ENCODE measurements around the gene TMCC3.
A peak's percentile ranks its signal among the peaks of the same experiment; 100 is the strongest.

The TMCC3 gene

DNA sequence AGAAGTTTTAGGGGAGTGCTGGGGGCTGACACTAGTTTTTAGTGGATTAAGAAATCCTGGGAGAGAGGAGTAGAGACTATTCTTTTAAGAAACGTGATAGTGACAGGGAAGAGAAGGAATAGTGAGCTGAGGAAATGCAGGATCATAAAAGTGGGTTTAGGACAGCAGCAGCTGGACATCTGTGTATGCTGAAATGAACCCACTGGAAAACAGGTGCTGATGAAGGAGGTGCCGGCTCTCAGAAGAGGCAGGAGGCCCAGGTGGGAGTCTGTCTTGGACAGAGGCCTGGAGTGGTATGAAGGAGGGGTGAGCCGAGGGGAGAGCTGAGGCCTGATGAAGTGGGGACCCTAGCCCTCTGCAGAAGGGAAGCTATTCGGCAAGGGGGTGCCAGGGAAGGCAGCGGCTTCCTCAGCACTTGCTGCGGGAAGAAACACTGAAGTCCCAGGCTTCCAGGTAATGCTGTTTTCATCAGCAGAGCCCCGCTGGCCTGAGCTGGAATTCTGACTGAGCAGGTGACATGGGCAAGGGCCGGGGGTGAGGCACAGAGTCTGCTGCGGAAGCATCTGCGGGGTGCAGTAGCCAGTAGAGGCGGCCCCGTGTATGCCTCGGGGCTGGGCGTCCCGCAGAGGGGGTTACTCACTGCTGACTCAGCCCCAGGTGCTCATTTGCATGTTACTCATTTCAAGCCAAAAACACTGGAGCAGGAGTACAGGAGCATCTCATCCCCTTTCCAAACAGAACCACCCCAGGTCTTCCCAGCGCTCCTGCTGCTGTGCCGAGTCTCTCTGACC lies 89.7 kb downstream of the TMCC3 start (continued):
- TF ChIP-seq ZNF311 (tag by site-specific recombination; IDR thresholded peaks at IDR 0.05; ENCODE audit: borderline replicate concordance) (no peak), GLIS1 (tag by site-specific recombination; IDR thresholded peaks at IDR 0.05) (peak; percentile 24; the same call in 1 of the 2 replicates), ZNF561 (tag by site-specific recombination; IDR thresholded peaks at IDR 0.05; ENCODE audit: borderline replicate concordance) (no peak), KLF9 (tag by site-specific recombination; IDR thresholded peaks at IDR 0.05; ENCODE audit: low read depth) (peak; percentile 43; the same call in 1 of the 2 replicates), OSR2 (tag by site-specific recombination; IDR thresholded peaks at IDR 0.05) (peak; percentile 95), SP3 (tag by site-specific recombination; IDR thresholded peaks at IDR 0.05) (no peak), ZNF660 (tag by site-specific recombination; IDR thresholded peaks at IDR 0.05) (peak; percentile 83; the same call in 1 of the 2 replicates), ZFP37 (tag by site-specific recombination; IDR thresholded peaks at IDR 0.05) (0 out of 2 replicates have a peak, but pooled peaks have one; percentile 39), ZIC2 (tag by site-specific recombination; IDR thresholded peaks at IDR 0.05) (peak; percentile 85), KLF1 (tag by site-specific recombination; IDR thresholded peaks at IDR 0.05) (peak; percentile 80), ZNF610 (tag by site-specific recombination; IDR thresholded peaks at IDR 0.05; ENCODE audit: borderline replicate concordance) (no peak), ZSCAN30 (tag by site-specific recombination; IDR thresholded peaks at IDR 0.05) (0 out of 2 replicates have a peak, but pooled peaks have one; percentile 35), ZNF768 (tag by site-specific recombination; IDR thresholded peaks at IDR 0.05) (no peak), ZNF600 (tag by site-specific recombination; IDR thresholded peaks at IDR 0.05) (peak; percentile 53), ZNF394 (tag by site-specific recombination; IDR thresholded peaks at IDR 0.05; ENCODE audit: borderline replicate concordance) (peak; percentile 36; the same call in 1 of the 2 replicates), ZBTB8A (tag by site-specific recombination; IDR thresholded peaks at IDR 0.05) (no peak), ZEB2 (tag by site-specific recombination; IDR thresholded peaks at IDR 0.05) (peak; percentile 56; the same call in 1 of the 2 replicates), SP7 (tag by site-specific recombination; IDR thresholded peaks at IDR 0.05) (peak; percentile 87), ZNF155 (tag by site-specific recombination; IDR thresholded peaks at IDR 0.05) (no peak)
- TF ChIP-seq, protein P1, sequence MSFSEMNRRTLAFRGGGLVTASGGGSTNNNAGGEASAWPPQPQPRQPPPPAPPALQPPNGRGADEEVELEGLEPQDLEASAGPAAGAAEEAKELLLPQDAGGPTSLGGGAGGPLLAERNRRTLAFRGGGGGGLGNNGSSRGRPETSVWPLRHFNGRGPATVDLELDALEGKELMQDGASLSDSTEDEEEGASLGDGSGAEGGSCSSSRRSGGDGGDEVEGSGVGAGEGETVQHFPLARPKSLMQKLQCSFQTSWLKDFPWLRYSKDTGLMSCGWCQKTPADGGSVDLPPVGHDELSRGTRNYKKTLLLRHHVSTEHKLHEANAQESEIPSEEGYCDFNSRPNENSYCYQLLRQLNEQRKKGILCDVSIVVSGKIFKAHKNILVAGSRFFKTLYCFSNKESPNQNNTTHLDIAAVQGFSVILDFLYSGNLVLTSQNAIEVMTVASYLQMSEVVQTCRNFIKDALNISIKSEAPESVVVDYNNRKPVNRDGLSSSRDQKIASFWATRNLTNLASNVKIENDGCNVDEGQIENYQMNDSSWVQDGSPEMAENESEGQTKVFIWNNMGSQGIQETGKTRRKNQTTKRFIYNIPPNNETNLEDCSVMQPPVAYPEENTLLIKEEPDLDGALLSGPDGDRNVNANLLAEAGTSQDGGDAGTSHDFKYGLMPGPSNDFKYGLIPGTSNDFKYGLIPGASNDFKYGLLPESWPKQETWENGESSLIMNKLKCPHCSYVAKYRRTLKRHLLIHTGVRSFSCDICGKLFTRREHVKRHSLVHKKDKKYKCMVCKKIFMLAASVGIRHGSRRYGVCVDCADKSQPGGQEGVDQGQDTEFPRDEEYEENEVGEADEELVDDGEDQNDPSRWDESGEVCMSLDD (tag by site-specific recombination; IDR thresholded peaks at IDR 0.05) = 0 out of 2 replicates have a peak, but pooled peaks have one; percentile 29
- TF ChIP-seq, protein P2, sequence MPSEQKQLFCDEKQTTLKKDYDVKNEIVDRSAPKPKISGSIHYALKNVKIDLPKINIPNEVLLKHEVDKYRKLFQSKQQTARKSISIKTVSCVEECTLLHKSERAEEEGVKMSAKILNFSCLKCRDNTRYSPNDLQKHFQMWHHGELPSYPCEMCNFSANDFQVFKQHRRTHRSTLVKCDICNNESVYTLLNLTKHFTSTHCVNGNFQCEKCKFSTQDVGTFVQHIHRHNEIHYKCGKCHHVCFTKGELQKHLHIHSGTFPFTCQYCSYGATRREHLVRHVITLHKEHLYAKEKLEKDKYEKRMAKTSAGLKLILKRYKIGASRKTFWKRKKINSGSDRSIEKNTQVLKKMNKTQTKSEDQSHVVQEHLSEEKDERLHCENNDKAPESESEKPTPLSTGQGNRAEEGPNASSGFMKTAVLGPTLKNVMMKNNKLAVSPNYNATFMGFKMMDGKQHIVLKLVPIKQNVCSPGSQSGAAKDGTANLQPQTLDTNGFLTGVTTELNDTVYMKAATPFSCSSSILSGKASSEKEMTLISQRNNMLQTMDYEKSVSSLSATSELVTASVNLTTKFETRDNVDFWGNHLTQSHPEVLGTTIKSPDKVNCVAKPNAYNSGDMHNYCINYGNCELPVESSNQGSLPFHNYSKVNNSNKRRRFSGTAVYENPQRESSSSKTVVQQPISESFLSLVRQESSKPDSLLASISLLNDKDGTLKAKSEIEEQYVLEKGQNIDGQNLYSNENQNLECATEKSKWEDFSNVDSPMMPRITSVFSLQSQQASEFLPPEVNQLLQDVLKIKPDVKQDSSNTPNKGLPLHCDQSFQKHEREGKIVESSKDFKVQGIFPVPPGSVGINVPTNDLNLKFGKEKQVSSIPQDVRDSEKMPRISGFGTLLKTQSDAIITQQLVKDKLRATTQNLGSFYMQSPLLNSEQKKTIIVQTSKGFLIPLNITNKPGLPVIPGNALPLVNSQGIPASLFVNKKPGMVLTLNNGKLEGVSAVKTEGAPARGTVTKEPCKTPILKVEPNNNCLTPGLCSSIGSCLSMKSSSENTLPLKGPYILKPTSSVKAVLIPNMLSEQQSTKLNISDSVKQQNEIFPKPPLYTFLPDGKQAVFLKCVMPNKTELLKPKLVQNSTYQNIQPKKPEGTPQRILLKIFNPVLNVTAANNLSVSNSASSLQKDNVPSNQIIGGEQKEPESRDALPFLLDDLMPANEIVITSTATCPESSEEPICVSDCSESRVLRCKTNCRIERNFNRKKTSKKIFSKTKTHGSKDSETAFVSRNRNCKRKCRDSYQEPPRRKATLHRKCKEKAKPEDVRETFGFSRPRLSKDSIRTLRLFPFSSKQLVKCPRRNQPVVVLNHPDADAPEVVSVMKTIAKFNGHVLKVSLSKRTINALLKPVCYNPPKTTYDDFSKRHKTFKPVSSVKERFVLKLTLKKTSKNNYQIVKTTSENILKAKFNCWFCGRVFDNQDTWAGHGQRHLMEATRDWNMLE (tag by site-specific recombination; conservative IDR thresholded peaks at IDR 0.05; ENCODE audit: low read depth) = no peak
- TF ChIP-seq, protein P3, sequence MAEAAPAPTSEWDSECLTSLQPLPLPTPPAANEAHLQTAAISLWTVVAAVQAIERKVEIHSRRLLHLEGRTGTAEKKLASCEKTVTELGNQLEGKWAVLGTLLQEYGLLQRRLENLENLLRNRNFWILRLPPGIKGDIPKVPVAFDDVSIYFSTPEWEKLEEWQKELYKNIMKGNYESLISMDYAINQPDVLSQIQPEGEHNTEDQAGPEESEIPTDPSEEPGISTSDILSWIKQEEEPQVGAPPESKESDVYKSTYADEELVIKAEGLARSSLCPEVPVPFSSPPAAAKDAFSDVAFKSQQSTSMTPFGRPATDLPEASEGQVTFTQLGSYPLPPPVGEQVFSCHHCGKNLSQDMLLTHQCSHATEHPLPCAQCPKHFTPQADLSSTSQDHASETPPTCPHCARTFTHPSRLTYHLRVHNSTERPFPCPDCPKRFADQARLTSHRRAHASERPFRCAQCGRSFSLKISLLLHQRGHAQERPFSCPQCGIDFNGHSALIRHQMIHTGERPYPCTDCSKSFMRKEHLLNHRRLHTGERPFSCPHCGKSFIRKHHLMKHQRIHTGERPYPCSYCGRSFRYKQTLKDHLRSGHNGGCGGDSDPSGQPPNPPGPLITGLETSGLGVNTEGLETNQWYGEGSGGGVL (tag by site-specific recombination; IDR thresholded peaks at IDR 0.05) = 0 out of 2 replicates have a peak, but pooled peaks have one; percentile 6
- TF ChIP-seq, protein P4, sequence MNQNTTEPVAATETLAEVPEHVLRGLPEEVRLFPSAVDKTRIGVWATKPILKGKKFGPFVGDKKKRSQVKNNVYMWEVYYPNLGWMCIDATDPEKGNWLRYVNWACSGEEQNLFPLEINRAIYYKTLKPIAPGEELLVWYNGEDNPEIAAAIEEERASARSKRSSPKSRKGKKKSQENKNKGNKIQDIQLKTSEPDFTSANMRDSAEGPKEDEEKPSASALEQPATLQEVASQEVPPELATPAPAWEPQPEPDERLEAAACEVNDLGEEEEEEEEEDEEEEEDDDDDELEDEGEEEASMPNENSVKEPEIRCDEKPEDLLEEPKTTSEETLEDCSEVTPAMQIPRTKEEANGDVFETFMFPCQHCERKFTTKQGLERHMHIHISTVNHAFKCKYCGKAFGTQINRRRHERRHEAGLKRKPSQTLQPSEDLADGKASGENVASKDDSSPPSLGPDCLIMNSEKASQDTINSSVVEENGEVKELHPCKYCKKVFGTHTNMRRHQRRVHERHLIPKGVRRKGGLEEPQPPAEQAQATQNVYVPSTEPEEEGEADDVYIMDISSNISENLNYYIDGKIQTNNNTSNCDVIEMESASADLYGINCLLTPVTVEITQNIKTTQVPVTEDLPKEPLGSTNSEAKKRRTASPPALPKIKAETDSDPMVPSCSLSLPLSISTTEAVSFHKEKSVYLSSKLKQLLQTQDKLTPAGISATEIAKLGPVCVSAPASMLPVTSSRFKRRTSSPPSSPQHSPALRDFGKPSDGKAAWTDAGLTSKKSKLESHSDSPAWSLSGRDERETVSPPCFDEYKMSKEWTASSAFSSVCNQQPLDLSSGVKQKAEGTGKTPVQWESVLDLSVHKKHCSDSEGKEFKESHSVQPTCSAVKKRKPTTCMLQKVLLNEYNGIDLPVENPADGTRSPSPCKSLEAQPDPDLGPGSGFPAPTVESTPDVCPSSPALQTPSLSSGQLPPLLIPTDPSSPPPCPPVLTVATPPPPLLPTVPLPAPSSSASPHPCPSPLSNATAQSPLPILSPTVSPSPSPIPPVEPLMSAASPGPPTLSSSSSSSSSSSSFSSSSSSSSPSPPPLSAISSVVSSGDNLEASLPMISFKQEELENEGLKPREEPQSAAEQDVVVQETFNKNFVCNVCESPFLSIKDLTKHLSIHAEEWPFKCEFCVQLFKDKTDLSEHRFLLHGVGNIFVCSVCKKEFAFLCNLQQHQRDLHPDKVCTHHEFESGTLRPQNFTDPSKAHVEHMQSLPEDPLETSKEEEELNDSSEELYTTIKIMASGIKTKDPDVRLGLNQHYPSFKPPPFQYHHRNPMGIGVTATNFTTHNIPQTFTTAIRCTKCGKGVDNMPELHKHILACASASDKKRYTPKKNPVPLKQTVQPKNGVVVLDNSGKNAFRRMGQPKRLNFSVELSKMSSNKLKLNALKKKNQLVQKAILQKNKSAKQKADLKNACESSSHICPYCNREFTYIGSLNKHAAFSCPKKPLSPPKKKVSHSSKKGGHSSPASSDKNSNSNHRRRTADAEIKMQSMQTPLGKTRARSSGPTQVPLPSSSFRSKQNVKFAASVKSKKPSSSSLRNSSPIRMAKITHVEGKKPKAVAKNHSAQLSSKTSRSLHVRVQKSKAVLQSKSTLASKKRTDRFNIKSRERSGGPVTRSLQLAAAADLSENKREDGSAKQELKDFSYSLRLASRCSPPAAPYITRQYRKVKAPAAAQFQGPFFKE (tag by site-specific recombination; IDR thresholded peaks at IDR 0.05; ENCODE audit: borderline replicate concordance) = no peak
